Activated CD4-positive, alpha-beta T cell treated with anti-CD3 and anti-CD28 coated beads, Interleukin-10, Interleukin-2, amounts not matched to agents 100 ng/mL and 50 ng/mL, durations not matched to agents 16 hours and 8 hours (primary cell): Measurements from ENCODE around the gene MYO9B.

ENCODE experiments used
- DNase-seq: peaks from one replicate; pipeline ENCODE4 v3.0.0-alpha.2; 2020

Gene MYO9B

DNA sequence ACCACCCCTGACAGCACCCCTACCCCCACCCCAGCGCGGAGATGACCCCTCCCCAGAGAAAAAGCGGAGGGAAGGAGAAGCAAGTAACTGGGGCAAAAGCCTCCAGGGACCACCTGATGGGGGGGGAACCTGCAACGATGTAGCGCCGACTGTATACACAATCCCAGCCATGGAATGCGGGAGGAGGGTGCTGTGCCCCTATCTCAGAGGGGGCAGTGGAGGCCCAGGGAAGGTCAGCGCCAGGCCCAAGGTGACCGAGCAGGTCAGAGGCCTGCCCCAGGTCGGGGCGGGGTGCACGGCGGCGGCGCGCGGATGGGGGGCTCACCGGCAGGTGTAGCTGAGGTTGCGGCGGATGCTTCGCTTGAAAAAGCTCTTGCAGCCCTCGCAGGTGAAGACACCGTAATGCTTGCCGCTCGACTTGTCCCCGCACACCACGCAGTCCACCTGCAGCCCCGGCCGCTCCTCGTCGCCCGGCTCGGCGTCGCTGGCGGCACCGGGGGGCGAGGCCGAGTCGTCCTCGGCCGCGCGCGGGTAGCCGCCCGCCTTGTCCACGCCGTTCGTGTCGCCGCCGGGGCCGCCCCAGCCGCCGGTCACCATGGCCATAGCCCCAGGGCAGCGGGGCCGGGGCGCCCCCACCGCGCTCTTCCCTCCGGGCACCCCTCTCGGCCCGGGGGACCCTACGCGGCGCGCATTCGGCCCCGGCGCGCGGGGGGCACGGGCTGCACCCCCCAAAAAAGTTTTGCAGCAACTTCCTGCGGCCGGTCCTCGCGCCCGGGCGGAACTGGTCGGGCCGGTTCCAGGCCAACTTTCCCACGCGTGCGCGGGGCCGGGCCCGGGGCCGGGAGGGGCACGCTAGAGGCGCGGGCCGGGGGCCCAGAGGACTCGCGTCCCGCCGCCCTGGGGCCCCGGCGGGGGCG is 169.3 kb downstream of the MYO9B start:
- DNase-seq: no peak

DNA sequence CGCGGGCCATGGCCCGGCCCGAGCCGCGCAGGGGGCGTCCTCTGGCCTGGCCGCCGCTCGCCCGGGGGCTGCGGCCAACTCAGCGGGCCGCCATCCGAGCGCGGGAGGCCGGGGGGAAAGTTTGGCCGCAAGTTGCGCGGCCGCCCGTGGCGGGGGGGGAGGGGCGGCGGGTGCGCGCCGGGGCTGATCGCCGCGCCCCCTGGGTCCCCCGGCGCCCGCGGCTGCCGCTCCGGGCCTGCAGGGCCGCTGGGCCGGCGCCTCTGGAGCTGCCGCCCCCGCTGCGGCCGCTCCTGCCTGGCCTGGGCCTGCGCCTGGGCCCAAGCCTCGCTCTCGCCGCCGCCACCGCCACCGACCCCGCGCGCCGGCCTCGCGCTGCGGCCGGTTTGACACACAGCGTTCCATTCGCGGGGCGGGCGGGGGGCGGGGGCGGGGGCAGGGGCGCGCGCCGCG is 170.0 kb downstream of the MYO9B start, which contains the start of gene NR2F6:
Gene NR2F6 (minus strand): TSS at position 385 of the 450 bp plus-strand sequence. CDS start 699 bp downstream, outside the sequence.
- no peak for DNase-seq

DNA sequence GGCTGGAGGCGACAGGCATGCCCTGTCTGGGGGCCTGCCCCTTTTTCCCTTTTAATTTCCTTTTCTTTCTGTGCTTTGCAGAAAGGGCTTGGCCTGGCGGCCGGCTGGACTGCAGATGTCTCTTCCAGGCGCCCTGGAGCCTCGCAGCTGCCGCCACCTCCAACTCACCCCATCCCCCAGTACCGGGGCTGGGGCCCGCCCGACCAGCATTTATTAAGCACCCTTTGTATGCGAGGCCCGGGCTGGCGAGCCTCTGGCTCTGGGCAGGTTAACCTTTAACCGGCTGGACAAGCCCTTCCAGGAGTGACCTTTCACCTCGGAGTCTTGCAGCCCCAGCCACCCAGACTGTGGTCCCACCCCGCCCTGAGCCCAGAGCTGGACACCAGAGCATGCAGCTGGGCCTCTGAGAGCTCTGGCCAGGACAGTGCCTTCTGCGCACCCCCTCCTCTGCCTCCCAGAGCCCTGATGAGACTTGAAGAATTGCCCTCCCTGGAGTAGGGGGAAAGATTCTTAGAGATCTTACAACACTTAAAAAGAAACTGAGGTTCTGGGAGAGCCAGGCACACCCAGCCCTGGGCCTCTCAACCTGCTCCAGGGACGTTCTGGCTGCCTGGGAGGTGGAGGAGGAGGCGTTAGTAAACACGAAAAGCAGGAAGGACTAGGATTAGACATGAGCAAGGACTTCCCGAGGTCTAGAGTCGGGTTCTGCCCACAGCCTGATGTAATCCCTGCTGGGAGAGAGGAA is 171.3 kb downstream of the MYO9B start:
- no peak for DNase-seq

DNA sequence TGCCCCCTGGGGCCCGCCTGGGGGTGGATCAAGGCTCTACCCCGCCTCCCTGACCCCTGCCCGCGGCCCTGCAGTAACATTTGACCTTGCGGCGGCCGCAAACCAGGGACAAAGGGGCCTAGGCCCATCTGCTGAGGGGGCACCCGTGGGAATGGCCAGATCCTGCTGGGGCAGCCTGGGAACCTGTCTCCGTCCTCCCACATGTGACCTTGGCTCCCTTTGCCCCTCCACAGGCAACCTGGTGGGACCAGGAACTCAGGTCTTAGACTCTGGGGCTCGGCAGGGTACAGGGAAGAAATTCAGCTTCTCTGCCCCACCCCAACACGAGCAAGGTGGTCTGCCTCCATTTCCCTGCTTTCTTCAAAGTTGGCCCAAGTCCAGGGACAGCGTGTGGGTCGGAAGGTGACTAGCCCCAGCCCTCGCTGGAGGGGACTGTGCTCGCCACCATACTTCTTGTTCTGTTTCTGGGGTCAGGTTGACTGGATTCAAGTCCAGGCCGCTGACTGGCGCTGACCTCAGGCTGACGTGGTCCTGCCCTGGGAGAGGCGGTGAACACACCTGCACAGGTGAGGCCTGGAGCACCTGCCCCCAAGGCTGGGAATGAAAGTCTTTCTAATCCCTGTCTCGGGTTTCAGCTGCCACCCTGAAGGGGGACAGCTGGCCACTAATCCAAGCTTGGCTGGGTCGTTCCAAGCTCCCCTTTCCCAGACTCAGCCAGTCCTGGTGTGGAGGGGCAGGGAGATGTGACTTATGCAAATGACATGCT is 172.6 kb downstream of the MYO9B start:
- DNase-seq: no peak

DNA sequence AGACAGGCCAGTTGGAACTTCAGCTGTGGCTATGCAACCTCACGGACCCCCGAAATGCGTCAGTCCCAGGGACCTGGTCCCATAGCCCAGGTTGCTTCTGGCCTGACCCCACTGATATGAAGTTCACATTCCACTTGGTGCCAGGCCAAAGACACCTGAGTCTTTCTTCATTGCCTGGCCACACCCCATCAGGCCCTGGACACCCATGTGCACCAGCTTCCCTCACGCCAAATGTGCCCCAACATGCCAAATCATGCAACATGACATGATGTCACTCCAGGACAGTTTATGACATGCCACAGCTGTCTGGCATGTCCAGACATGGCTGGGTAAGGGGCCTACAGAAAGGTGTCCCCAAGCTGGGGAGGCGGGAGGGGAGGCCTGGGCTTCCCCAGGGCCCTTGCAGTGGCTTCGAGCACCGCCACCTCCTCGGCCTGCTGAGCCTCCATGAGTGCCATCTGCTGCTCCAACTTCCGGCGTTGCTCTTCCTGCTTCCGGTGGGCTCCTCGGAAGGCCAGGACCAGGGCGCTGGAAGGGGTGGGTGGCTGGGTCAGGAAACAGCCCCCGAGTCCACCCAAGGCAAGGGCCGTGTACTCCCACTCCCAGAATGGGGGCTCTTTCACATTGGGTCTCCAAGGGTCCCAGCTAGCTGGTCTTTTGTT is 174.4 kb downstream of the MYO9B start:
- DNase-seq: no peak

DNA sequence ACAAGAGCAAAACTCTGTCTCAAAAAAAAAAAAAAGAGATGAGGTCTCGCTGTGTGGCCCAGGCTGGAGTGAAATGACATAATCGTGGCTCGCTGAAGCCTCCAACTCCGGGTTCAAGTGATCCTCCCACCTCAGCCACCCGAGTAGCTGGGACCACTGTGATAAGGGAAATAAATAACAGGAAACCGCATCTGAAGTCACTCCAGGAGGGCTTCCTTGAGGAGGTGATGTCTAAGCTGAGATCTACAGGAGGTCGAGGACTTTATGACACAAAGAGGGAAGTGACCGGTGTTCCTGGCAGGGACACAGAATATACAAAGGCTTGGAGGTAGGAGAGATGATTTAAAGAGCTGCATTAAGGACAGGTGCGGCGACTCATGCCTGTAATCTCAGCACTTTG is 179.1 kb downstream of the MYO9B start:
- no peak for DNase-seq

DNA sequence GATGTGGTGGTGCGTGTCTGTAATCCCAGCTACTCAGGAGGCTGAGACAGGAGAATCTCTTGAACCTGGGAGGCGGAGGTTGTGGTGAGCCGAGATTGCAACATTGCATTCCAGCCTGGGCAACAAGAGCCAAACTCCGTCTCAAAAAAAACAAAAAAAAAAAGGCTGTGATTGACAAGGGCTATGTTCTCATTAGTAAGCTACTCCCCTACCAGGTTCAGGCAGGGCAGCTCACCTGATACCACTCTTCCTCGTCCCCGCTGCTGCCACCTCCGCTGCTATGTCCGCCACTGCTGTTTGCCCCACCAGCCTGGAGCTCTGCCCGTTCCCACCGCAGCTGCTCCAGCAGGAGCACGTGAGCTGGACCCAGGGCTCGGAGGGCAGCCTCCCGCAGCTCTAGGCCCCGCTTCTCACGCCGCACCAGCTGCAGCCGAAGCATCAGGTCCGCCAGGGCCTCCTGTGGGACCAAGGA is 179.6 kb downstream of the MYO9B start:
- DNase-seq: no peak

DNA sequence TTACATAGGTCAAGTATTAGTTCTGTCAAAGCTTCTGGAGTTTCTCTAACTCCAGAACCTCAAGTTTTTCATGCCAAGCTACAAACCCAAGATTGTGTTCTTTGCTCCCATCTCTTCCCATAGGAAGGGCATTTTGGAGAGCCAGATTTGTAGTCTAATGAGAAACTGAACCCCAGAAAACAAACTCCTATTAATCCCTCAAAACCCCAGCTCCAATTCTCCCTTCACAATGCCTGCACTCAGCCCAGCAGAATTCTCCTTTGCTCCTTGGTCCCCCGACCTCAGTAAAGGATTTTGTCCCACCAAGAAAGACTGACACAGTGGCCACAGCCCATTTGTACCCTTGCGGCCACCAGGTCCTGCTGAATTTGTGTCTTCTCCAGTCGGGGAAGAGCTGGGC is 180.6 kb downstream of the MYO9B start:
- no peak for DNase-seq

DNA sequence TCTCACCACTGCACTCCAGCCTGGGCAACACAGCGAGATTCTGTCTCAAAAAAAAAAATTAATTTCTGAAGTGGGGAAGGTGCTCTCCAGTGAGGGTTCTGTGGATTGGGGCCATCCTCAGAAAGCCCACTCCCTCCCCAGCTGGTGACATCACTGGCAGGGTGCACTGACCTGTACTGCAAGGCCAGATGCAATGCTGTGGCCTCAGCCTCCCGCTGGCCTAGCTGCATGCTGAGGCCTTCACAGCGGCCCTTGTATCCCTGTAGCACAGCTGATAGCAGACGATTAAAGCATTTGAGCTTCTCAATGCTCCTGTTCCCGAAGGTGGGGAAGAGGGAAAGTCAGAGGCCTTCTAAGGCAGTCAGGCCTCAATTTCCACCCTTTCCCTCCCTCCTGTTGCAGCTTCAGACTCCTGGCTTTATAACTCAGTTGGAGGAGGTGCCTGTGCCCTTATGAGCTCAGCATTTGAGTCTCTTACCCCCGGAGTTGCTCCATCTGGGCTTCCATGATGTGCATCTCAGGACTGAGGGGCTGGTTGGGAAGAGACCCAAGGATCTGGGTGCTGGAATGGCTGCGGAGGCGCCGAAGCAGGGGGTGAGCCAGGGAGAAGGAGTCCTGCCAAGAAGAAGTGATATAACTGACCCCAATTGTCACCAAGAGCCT is 183.7 kb downstream of the MYO9B start:
- no peak for DNase-seq

DNA sequence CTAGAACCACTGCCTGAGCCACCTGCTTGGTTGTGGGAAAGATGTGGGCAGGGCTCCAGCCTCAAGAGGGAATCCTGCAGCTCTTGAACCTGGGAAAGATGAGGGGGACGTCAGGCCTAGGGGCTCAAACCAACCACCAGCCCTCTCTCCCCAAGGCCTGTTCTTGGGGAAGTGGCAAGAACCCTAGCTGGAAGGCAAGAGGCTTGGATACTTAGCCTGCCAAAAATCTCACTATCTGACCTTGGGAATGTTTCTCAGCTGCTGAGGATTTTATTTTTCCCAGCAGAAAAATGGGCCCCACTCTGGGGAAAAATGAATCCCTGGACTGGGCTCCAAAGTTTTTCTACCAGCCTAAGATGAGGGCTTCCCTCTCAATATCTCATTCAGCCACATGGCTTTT is 184.4 kb downstream of the MYO9B start:
- no peak for DNase-seq

DNA sequence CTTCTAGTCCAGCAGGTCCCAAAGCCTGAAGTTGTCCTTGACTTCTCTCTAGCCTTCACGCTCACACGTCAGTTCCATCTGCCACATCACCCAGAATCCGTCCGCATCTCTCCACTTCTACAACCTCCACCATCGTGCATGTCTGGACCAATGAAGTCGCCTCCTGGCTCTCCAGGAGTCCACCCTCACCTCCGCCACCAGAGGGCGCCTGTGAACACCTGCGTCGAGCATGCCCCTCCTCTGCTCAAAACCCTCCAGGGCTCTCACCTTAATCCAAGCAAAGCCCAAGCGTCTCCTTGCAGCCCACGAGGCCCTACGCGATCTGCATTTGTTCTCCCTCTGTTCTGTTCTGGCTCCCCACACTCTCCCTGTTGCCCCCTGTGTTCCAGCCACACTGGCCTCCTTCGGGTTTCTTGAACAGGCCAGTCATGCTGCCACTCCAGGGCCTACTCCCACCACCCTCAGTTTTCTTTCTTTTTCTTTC is 185.3 kb downstream of the MYO9B start:
- peak; percentile 94 for DNase-seq

DNA sequence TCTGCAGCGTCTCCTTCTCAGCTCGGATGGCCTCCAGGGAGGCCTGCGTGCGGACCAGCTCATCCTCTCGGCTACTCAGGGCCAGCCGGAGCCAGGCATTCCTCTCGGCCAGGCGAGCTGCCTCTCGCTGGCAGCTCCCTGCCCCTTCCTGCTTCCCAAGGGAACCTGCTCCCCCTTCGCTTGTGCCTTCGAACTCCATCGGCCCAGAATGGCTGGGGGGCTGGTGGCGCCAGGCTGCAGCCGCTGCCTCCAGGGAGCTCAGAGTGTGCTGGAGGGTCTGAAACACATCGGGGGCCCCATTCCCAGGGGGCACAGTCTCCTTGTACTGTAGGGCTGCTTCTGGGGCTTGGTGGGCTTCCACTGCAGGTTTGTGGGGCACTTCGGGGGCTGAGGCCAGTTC is 187.0 kb downstream of the MYO9B start:
- DNase-seq: no peak
